ENCODE data around the gene B3GNT5.

The B3GNT5 gene

DNA sequence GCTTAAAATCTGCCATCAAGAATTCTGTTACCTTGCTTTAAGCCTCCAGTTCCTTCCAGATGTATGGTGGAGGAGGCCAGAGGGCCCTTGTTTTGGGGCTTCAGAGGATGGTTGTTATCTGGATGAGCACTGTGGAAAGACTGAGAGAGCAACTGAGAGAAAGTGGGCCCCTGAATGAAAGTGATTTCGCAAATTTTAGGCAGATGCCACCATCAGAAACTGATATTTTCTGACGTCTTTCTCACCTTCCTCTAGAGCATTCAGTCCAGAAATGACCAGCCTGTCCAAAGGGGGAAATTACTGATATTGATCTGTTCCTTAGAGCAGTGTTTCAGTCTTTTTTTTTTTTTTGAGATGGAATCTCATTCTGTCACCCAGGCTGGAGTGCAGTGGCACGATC is 13.4 kb downstream of the B3GNT5 start:
- H3K27ac ChIP-seq (ENCODE audit: low read depth, low read length, severe bottlenecking) = no peak overlapping the region
- H3K4me3 ChIP-seq (ENCODE audit: extremely low read depth, insufficient read depth, low read length, poor library complexity, severe bottlenecking) = no peak overlapping the region
- H3K4me1 ChIP-seq (ENCODE audit: control insufficient read depth, insufficient read depth, low read length, poor library complexity, severe bottlenecking) = peaks cover 30% of the 10 kb centered on the region

DNA sequence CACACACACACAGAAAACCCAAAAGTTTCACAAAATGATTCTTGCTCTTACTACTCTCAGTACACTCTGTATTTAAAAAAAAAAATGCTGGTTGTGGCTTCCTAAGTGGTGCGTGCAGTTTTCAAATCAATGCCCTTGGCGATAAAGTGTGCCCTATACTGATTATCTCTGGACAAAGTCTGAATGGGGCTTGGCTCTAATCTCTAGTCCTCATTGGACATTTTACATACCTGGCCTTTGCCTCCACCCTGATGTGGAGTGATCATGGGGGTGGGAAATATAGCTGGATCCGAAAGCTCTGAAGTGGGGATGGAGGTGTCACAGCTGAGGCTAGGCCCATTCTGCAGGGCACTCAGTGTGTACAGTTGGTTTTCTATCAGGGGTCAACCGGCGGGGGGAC is 14.1 kb downstream of the B3GNT5 start:
- H3K36me3 ChIP-seq (ENCODE audit: control insufficient read depth, insufficient read depth, low read length) = peaks cover 13% of the 10 kb centered on the region
- 94 to 95% methylated on average over 3 to 5 of the region's 5 CpGs for WGBS, 2 experiments (ENCODE audit: insufficient coverage in 2 of 2)
- H3K4me1 ChIP-seq (ENCODE audit: control insufficient read depth, insufficient read depth, low read length, poor library complexity, severe bottlenecking) = peaks cover 30% of the 10 kb centered on the region
- H3K27ac ChIP-seq (ENCODE audit: low read depth, low read length, severe bottlenecking) = no peak overlapping the region
- no peaks in the 10 kb centered on the region for H3K9me3 ChIP-seq (ENCODE audit: control insufficient read depth, low read length)
- H3K4me3 ChIP-seq (ENCODE audit: extremely low read depth, insufficient read depth, low read length, poor library complexity, severe bottlenecking) = no peak overlapping the region

More for the DNA sequence above, 13.4 kb downstream of the B3GNT5 start:
- peaks cover 13% of the 10 kb centered on the region for H3K36me3 ChIP-seq (ENCODE audit: control insufficient read depth, insufficient read depth, low read length)
- H3K9me3 ChIP-seq (ENCODE audit: control insufficient read depth, low read length) = no peaks in the 10 kb centered on the region
- 90 to 92% methylated on average over 2 of the region's 3 CpGs for WGBS, 2 experiments (ENCODE audit: insufficient coverage in 2 of 2)

- Histone ChIP-seq H3K36me3 (ENCODE audit: control insufficient read depth, insufficient read depth, low read length) (peaks cover 13% of the 10 kb centered on the region), H3K9me3 (ENCODE audit: control insufficient read depth, low read length) (no peaks in the 10 kb centered on the region), H3K4me3 (ENCODE audit: extremely low read depth, insufficient read depth, low read length, poor library complexity, severe bottlenecking) (no peak overlapping the region), H3K27ac (ENCODE audit: low read depth, low read length, severe bottlenecking) (no peak overlapping the region), H3K4me1 (ENCODE audit: control insufficient read depth, insufficient read depth, low read length, poor library complexity, severe bottlenecking) (peaks cover 18% of the 10 kb centered on the region)
- WGBS, 2 experiments (ENCODE audit: insufficient coverage in 2 of 2) = 50 to 55% methylated on average over 5 of the region's 5 CpGs
These were observed 15.3 kb downstream of the B3GNT5 start for GRCh38 chr3:183268366-183268765.

- WGBS, 2 experiments (ENCODE audit: insufficient coverage in 2 of 2) = 80 to 88% methylated on average over 2 to 4 of the region's 13 CpGs
- Histone ChIP-seq H3K4me3 (ENCODE audit: extremely low read depth, insufficient read depth, low read length, poor library complexity, severe bottlenecking) (no peak overlapping the region), H3K36me3 (ENCODE audit: control insufficient read depth, insufficient read depth, low read length) (peaks cover 13% of the 10 kb centered on the region), H3K4me1 (ENCODE audit: control insufficient read depth, insufficient read depth, low read length, poor library complexity, severe bottlenecking) (peaks cover 17% of the 10 kb centered on the region), H3K27ac (ENCODE audit: low read depth, low read length, severe bottlenecking) (no peak overlapping the region), H3K9me3 (ENCODE audit: control insufficient read depth, low read length) (no peaks in the 10 kb centered on the region)
These were observed 16.3 kb downstream of the B3GNT5 start for GRCh38 chr3:183269345-183269744.

DNA sequence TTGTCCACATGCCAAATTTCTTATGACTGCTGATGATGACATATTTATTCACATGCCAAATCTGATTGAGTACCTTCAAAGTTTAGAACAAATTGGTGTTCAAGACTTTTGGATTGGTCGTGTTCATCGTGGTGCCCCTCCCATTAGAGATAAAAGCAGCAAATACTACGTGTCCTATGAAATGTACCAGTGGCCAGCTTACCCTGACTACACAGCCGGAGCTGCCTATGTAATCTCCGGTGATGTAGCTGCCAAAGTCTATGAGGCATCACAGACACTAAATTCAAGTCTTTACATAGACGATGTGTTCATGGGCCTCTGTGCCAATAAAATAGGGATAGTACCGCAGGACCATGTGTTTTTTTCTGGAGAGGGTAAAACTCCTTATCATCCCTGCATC is 17.3 kb downstream of the B3GNT5 start:
- peaks cover 10% of the 10 kb centered on the region for H3K4me1 ChIP-seq (ENCODE audit: control insufficient read depth, insufficient read depth, low read length, poor library complexity, severe bottlenecking)
- H3K27ac ChIP-seq (ENCODE audit: low read depth, low read length, severe bottlenecking) = no peak overlapping the region
- H3K4me3 ChIP-seq (ENCODE audit: extremely low read depth, insufficient read depth, low read length, poor library complexity, severe bottlenecking) = no peak overlapping the region
- H3K36me3 ChIP-seq (ENCODE audit: control insufficient read depth, insufficient read depth, low read length) = peaks cover 13% of the 10 kb centered on the region
- WGBS, 2 experiments (ENCODE audit: insufficient coverage in 2 of 2) = 96 to 98% methylated on average over 5 to 7 of the region's 7 CpGs
- no peaks in the 10 kb centered on the region for H3K9me3 ChIP-seq (ENCODE audit: control insufficient read depth, low read length)

DNA sequence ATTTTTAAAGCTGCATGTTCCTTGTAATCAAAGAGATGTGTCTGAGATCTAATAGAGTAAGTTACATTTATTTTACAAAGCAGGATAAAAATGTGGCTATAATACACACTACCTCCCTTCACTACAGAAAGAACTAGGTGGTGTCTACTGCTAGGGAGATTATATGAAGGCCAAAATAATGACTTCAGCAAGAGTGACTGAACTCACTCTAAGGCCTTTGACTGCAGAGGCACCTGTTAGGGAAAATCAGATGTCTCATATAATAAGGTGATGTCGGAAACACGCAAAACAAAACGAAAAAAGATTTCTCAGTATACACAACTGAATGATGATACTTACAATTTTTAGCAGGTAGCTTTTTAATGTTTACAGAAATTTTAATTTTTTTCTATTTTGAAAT is 19.1 kb downstream of the B3GNT5 start:
- H3K9me3 ChIP-seq (ENCODE audit: control insufficient read depth, low read length) = no peaks in the 10 kb centered on the region
- no peaks in the 10 kb centered on the region for H3K4me1 ChIP-seq (ENCODE audit: control insufficient read depth, insufficient read depth, low read length, poor library complexity, severe bottlenecking)
- WGBS, 2 experiments (ENCODE audit: insufficient coverage in 2 of 2) = no CpG with 5 or more reads among the region's 3 CpGs
- peaks cover 13% of the 10 kb centered on the region for H3K36me3 ChIP-seq (ENCODE audit: control insufficient read depth, insufficient read depth, low read length)
- H3K27ac ChIP-seq (ENCODE audit: low read depth, low read length, severe bottlenecking) = no peak overlapping the region
- no peak overlapping the region for H3K4me3 ChIP-seq (ENCODE audit: extremely low read depth, insufficient read depth, low read length, poor library complexity, severe bottlenecking)

DNA sequence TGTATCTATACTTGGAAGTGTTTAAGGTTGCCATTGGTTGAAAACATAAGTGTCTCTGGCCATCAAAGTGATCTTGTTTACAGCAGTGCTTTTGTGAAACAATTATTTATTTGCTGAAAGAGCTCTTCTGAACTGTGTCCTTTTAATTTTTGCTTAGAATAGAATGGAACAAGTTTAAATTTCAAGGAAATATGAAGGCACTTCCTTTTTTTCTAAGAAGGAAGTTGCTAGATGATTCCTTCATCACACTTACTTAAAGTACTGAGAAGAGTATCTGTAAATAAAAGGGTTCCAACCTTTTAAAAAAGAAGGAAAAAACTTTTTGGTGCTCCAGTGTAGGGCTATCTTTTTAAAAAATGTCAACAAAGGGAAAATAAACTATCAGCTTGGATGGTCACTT is 19.7 kb downstream of the B3GNT5 start:
- Histone ChIP-seq H3K4me1 (ENCODE audit: control insufficient read depth, insufficient read depth, low read length, poor library complexity, severe bottlenecking) (no peaks in the 10 kb centered on the region), H3K36me3 (ENCODE audit: control insufficient read depth, insufficient read depth, low read length) (peaks cover 13% of the 10 kb centered on the region), H3K27ac (ENCODE audit: low read depth, low read length, severe bottlenecking) (no peak overlapping the region), H3K9me3 (ENCODE audit: control insufficient read depth, low read length) (no peaks in the 10 kb centered on the region), H3K4me3 (ENCODE audit: extremely low read depth, insufficient read depth, low read length, poor library complexity, severe bottlenecking) (no peak overlapping the region)

- 79 to 88% methylated on average over 4 to 5 of the region's 5 CpGs for WGBS, 2 experiments (ENCODE audit: insufficient coverage in 2 of 2)
- H3K4me3 ChIP-seq (ENCODE audit: extremely low read depth, insufficient read depth, low read length, poor library complexity, severe bottlenecking) = no peak overlapping the region
- H3K27ac ChIP-seq (ENCODE audit: low read depth, low read length, severe bottlenecking) = no peak overlapping the region
- no peaks in the 10 kb centered on the region for H3K4me1 ChIP-seq (ENCODE audit: control insufficient read depth, insufficient read depth, low read length, poor library complexity, severe bottlenecking)
- peaks cover 11% of the 10 kb centered on the region for H3K36me3 ChIP-seq (ENCODE audit: control insufficient read depth, insufficient read depth, low read length)
- H3K9me3 ChIP-seq (ENCODE audit: control insufficient read depth, low read length) = no peaks in the 10 kb centered on the region
These were observed 21.6 kb downstream of the B3GNT5 start for GRCh38 chr3:183274609-183275008.

DNA sequence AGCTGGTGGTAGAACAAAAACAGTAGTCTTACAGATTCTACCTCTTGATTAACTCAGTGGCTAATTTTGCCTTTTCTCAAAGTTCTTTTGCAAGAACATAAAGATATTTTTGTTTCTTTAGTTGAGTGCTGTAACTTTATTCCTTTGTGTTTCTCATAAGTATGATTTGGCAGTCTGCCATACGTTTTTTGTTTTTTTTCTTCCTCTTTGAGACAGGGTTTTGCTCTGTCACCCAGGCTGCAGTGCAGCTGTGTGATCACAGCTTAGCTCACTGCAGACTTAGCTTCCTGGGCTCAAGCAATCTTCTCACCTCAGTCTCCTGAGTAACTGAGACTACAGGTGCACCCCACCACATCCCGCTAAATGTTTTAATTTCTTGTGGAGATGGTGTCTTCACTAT is 22.4 kb downstream of the B3GNT5 start:
- no peak overlapping the region for H3K27ac ChIP-seq (ENCODE audit: low read depth, low read length, severe bottlenecking)
- H3K4me3 ChIP-seq (ENCODE audit: extremely low read depth, insufficient read depth, low read length, poor library complexity, severe bottlenecking) = no peak overlapping the region
- no peaks in the 10 kb centered on the region for H3K4me1 ChIP-seq (ENCODE audit: control insufficient read depth, insufficient read depth, low read length, poor library complexity, severe bottlenecking)
- no peaks in the 10 kb centered on the region for H3K9me3 ChIP-seq (ENCODE audit: control insufficient read depth, low read length)
- 71 to 86% methylated on average over 1 of the region's 2 CpGs for WGBS, 2 experiments (ENCODE audit: insufficient coverage in 2 of 2)
- H3K36me3 ChIP-seq (ENCODE audit: control insufficient read depth, insufficient read depth, low read length) = peaks cover 3% of the 10 kb centered on the region

GRCh38 chr3:183275937-183276336 is 22.9 kb downstream of the B3GNT5 start:
- Histone ChIP-seq H3K4me1 (ENCODE audit: control insufficient read depth, insufficient read depth, low read length, poor library complexity, severe bottlenecking) (no peaks in the 10 kb centered on the region), H3K4me3 (ENCODE audit: extremely low read depth, insufficient read depth, low read length, poor library complexity, severe bottlenecking) (no peak overlapping the region), H3K9me3 (ENCODE audit: control insufficient read depth, low read length) (no peaks in the 10 kb centered on the region), H3K36me3 (ENCODE audit: control insufficient read depth, insufficient read depth, low read length) (no peaks in the 10 kb centered on the region), H3K27ac (ENCODE audit: low read depth, low read length, severe bottlenecking) (no peak overlapping the region)
- WGBS, 2 experiments (ENCODE audit: insufficient coverage in 2 of 2) = 100% methylated on average over 2 of the region's 3 CpGs; no CpG with 5 or more reads in 1 of the 2 experiments

- H3K4me1 ChIP-seq (ENCODE audit: control insufficient read depth, insufficient read depth, low read length, poor library complexity, severe bottlenecking) = no peaks in the 10 kb centered on the region
- H3K9me3 ChIP-seq (ENCODE audit: control insufficient read depth, low read length) = no peaks in the 10 kb centered on the region
- WGBS, 2 experiments (ENCODE audit: insufficient coverage in 2 of 2) = 86 to 89% methylated on average over 1 of the region's 5 CpGs
- no peaks in the 10 kb centered on the region for H3K36me3 ChIP-seq (ENCODE audit: control insufficient read depth, insufficient read depth, low read length)
- H3K27ac ChIP-seq (ENCODE audit: low read depth, low read length, severe bottlenecking) = no peak overlapping the region
- H3K4me3 ChIP-seq (ENCODE audit: extremely low read depth, insufficient read depth, low read length, poor library complexity, severe bottlenecking) = no peak overlapping the region
These were observed 24.2 kb downstream of the B3GNT5 start for GRCh38 chr3:183277260-183277659.

Data from mesodermal cell (in vitro differentiated cells).